Esophagus mucosa (tissue), 1 donor: ENCODE data around the gene MCRIP1. TPM values are rescaled to one million over a fixed set of nuclear protein-coding genes. Genes with fewer than 3 reads are reported as not detected.

Source experiments
- ATAC-seq: fragments of 200-7000 bp; cut with Tn5 transposase; one replicate; pipeline ENCODE4 v1.9.1; 2020
- total RNA-seq: library from RNA; stranded (reverse); gene quantifications from one replicate; pipeline ENCODE4 v1.2.4, GENCODE V29; 2023
- donor health status: DM: yes; HTN: yes; CAD: no.

Gene MCRIP1, protein sequence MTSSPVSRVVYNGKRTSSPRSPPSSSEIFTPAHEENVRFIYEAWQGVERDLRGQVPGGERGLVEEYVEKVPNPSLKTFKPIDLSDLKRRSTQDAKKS
- 18.7 TPM for total RNA-seq

DNA sequence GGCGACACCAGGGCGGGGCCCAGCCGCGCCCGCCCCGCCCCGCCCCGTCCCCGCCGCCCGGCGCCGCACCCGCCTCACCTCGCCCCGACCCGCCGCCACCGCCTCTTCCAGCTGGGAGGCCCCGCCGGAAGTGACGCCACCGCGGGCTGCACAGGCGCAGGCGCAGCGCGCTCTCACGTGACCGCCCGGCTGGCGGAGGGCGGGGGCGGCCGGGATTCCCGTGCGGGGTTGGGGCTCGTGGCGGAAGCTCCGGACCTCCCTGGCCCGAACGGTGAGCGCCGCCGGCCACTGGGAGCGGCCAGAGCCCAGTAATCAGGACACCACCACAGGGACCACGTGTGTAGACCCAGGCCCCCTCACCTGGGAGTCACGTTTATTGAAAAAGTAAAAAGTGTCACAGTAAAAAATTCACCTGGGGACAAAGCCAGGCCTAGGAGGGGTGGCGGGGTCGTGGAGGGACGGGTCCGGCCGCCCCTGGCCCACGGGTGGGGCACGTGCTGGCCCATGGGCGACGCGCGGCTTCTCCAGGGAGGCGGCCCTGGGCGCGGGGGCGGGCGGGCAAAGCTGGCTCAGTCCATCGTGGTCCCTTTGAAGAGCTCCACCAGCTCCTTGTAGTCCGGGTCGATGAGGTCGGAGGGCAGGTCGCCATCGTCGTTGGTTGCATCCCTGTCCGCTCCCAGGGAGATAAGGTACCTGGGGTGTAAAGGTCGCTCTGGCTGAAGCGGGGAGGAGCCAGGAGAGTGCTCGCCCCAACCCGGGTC lies at the start of gene MCRIP1:
MCRIP1 (minus strand) TSS at position 132 of the 761 bp plus-strand sequence. CDS start 8,785 bp downstream, outside the sequence.
- ATAC-seq = peak; percentile 85

DNA sequence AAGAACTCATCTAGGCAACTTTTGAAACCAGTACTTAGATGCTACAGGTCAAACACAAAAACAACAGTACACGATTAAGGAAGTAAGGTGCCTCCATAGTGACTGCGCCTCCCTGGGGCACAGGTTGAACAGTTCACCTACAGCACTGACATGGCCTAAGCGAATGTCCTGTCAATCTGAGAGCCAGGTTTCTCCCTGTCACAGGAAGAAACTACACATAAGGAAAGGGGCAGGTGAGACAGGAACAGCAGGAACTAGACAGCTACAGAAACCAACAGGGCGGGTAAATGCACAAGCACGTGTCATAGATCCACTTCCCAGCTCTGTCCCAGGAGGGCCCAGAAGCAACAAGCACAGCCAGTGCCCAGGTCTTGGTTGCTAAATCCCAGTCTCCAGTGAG lies 46.0 kb upstream of the MCRIP1 start:
- ATAC-seq = peak; percentile 91

DNA sequence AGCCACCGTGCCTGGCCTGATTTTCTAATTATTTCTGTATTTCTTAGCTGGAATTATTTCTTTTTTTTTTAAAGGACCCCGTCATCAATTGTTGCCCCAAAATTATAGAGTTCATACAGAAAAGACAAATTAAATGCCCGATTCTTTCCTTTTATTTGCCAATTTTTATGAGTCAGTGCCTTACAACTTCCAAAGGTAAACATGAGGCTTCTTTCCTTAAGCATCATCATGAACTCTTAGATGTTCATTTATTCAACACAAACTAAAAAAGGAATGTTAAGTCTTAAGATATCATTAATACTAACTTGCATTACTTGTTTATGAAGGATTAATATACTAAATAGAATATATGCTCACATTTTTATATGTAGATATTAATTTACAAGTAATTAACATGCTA lies 45.2 kb upstream of the MCRIP1 start:
- no peak for ATAC-seq

DNA sequence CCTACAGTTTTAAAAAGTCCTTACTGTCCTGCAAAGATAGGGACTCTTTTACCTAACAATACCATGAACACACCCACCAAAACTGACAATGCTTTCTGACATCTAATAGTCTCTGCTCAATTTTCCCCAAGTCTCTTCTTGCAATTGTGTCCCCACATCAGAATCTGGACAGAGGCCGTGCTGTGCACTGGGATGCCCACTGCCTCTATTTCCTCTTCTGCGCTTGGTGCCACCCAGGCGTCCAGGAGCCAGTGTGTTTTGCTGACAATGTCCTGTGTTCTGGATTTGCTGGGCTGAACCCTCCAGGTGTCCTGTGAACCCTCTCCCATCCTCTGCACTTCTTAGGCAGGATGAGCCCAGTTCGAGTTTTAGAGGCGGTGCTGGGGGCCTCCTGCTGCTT lies 44.5 kb upstream of the MCRIP1 start:
- no peak for ATAC-seq

DNA sequence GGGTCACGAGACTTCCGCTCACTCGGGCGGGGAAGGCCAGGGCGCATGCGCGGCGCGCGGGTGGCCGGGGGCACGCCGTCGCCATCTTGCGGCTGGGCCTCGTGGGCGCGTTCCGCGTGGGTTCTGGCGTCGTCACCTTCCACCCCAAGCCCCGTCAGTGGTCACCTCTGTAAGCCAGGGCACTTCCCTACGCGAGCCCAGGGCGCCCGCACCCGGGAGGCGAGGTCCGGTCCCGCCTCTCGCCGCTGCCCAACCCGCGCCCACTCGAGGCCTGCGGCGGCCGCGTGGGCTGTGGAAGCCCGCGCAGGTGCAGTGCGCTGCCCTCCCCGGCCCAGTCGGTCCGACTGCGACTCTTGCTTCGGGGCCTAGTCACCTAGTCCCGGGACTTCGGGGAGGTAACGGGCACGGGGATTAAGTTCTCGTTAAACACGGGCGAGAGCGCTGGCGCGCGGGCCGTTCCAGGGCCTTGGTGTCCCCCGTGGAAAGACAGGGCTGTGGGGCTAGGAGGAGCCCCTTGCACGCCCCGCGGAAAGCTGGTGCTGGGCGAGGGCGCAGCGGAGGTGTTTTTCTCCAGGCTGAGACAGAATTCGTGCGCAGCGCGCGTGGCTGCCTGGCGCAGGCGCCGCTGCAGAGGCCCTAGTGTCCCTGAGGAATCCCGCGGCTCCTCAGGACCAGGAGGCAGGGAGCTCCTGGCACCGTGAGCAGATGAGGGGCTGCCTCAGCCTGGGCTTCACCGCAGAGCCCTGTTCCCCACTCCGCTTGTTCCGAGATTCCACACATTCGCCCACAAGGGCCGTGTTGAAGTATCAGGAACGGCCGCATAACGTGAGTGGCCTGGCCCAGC lies 38.5 kb upstream of the MCRIP1 start:
- ATAC-seq = peak; percentile 2

DNA sequence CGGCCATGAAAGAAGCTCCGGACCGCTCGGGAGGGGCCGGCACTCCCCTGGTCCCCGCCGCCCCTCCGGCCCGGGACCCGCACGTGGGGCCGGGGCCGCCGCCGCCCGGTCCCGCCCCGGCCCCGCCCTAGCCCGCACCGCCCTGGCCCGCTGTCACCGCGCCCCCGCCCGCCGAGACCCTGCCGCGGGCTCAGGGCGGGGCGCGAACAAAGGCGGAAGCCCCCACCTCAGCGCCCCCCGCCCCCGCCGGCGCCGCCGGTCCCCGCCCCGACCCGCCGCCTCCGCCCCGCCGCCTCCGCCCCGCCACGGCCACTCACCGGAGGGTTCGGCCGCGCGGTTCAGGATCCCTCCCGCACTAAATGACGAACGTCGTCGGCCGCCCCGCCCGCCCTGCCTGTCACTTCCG lies 37.9 kb upstream of the MCRIP1 start, which contains the start of gene ARHGDIA:
ARHGDIA (minus strand) TSS at position 357 of the 406 bp plus-strand sequence. CDS start 1,407 bp downstream, outside the sequence.
- ATAC-seq = peak; percentile 54

DNA sequence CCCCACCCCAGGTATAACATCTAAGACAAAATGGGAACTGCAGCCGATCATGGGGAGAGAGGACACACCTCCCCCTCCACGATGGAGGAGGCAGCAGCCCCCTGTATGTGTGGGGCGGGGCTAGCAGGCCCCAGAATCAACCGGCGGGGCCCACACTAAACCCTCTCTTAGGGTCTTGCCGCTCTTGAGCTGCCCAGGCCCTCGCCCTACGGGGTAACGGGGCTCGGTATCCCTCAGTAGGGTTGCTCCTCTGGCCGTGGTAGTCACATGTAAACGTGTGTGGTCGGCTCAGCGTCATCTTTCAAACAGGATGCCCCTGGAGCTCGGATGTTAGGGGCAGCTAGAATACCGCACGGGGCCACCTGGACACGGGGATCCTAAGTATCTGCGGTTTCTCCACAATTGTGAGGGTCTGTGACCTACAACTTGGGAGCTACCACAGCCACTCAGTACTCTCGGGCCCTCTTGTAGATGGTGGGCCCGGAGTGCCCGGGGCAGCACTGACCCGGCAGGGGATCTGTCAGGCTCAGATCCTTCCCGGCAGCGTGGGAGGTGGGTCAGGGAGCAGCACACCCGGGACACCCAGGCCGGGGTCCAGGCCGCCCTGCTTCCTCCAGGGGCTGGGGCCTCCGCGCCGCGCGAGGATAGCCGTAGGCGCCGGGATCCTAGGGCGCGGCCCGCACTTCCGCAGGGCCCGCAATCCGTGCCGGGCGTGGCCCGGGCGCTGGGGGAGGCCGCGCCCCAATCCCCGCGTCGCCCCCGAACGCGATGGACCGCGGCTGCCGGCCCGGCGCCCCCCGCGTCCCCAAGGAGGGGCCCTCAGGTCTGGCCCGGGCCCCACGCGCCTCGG lies 37.3 kb upstream of the MCRIP1 start:
- ATAC-seq = peak; percentile 24

DNA sequence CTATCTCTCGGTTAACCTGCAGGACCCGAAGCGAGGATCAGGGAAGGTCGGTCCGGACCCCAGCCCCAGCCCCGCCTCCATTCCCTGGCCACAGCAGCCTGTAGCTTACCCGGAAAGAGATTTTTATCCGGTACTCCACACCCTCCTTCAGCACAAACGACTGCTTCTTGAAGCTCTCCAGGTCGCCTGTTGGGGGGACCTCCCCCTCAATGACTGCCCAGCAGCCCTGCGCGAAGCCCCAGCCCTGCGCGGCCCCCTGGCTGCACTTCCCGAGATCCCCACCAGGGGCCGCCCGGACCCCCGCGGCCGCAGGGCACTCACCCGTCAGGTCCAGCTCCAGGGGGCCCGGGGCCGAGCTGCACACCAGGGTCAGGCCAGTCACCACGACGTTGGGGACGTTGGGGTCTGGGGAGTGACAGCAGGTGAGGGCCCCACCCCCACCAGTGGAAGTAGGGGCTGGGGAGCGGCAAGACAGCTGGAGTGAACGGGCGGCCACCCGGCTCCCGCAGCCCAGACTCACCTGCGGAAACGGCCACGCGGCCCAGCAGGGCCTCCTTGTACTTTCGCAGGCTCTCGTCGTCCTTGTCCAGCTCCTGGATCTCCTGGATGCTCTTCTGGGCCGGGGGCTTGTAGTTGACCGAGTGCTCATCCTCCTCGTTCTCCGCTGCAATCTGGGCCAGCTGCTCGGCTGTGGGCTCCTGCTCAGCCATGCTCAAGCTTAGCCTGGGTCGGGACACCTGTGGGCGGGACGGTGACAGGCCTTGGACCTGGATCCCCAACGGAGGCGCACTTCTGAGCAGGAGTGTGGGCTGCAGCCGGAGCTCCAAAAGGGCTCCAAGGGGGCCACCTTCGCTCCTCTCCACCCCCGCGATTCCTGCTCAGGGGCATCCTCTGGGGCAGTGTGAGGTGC lies 36.4 kb upstream of the MCRIP1 start:
- ATAC-seq = peak; percentile 0

DNA sequence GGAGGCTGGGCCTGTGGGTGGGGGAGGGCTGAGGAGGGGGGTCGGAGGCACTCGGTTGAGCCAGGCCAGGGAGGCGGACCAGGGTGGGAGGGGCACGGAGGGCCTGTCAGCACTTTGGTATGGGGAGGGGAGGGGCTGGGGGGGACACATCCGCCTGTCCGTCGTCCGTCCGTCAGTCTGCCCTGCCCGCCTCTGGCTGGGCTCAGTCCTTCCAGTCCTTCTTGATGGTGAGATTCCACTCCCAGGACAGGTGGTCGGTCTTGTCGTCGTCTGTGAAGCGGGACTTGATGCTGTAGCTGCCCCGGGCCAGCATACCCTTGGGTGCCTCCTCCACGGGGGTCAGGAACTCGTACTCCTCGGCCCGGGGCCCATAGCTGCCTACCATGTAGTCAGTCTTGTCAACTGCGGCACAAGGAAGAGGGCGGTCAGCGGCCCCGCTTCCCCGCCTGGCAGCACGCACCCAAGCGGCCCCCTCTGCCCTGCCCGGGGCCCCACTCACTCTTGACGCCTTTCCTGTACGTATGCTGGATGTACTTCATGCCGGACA lies 35.7 kb upstream of the MCRIP1 start:
- peak; percentile 1 for ATAC-seq

DNA sequence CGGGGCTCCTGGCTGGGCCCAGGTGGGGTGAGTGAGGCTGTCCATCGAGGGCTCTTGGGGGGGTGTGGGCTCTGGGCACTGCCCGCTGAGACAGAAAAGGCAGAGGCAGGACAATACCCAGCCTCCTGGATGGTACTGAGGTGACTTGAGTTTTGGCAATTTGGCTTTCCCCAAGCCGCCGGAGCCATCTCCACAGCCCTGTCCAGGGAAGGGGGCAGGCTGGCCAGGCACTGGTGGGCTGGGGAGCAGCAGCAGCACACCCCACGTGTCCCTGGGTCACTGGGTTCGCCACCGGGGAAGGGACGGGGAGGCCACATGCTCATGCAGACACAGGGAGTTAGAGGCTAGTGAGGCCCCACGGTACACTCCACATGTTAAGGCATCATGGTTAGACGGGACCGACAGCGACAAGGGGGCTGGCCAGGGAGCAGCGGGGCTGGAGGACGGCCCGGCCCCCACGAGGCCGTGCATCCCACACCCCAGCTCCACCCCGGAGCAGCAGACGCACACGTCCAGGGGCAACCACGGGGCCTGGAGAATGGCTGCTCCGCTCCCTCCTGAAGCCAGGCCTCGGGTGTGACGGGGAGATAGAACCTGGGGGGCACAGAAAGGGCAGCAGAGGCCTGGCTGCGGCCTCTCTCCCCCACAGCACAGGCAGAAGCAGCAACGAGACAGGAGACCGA lies 35.0 kb upstream of the MCRIP1 start:
- ATAC-seq = no peak

DNA sequence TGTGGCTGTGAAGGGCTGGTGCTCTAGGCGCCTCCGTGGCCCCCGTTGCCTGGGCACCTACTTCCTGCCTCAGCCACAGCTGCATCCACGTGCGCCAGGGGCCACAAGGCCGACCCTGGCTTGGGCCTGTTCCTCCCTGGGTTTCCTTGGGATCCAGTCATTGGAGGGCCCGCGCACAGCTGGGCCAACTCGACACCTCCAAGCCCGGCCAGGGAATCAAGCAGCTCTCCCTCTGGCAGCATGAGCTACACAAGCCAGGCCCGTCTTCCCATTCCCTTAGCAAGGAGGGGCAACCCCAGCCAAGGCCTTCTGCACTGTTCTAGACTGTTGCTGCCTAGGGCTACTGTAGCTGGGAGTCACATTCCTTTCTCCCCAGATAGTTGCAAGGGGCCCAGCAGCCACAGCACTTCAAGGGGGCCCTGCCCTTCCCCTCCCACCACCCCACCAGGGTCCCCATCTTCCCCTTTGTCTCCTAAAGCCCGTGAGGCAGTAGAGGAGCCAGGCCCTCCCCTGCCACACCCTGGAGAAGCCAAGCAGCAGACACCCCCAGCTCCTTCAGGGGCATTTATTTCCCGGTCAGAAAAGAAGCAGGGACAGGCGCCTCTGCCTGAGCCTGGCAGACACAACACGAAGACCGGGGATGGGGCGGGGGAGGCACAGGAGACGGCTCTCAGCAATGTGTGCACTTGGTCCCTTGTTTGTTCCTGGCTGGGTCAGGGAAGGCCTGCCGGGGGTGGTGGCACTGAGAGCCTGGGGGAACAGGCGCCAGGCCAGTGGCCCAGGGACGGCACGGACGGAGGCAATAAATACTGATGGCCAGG lies 34.3 kb upstream of the MCRIP1 start:
- peak; percentile 0 for ATAC-seq

DNA sequence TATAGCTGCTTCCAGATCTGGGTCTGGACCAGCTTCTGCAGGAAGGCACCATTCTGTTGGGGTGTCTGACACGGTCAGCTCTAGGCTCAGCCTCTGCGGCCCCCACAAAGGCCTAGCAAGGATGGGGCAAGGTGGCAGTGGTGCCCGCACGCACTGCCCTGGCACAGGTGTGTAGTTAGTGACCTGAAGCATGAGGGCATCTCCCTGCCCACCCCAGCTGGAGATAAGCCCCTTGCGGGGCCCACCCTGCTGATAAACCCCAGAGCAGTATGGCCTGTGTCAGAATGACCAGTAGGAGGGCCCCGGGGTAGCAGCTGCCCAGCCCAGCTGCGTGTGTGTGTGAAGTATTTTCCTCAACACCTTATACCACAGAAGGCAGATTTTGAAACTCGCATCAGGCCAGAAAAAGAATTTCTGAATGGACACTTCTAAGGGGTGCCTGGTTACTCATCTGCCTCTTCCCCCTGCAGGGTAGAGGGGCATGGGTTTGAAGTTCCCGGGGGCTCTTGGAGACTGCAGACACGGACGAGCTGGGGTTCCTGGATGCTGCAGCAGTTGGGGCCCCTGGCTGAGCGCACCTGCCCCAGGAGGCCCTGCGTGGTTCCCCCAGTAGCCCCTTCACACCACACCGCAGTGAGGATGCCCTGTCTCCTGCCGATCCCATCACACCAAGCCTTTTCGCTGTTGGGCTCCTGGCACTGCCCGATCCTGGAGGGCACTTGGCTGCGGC lies 33.5 kb upstream of the MCRIP1 start:
- no peak for ATAC-seq

DNA sequence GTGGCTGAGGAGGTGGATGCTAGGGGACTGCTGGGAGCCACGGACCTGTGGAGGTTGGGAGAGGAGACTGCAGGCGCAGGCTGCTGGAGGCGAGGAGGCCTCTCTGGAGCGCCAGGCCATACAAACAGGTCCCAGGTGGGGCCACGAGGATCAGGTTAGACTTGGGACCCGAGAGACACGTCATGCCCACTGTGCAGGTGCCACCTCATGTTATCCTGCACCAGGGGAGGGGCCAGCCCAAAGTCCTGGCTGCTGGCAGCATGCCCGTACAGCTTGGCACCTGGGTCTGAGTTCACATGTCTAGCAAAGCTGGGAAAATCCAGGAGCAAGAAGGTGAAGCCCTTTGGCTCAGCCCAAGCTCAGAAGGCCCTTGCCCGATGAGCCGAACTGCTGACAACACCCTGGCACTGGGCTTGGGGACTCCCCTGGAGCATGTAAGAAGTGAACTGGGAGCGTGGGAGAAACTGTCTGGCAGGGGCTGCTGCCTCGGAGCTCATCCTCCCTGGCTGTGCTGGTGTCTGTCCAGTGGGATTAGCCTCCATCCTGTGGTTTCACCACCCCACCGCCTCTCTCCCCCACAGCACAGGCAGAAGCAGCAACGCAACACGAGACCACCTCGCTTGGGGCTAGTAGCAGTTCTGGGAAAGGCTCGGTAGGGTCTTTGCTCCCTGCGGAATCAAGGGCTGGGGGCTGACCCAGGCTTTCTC lies 32.8 kb upstream of the MCRIP1 start:
- ATAC-seq = no peak

DNA sequence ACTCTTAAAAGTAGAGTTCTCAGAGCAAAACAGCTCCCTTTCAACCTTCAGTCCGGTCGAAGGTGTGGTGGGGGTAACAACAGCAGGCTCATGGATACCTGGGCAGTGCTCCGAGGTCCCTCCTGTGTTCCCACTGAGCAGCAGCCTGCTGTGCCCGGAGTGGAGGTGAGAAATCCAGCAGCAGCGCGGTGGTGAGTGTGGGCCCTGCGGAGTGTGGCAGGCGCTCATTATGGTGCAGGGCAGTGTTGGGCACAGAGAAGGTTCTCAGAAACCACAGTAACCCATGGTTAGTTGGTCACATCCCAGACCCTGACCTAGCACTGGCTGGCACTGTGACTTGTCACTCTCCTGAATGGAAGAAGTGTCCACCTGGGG lies 32.3 kb upstream of the MCRIP1 start:
- no peak for ATAC-seq

DNA sequence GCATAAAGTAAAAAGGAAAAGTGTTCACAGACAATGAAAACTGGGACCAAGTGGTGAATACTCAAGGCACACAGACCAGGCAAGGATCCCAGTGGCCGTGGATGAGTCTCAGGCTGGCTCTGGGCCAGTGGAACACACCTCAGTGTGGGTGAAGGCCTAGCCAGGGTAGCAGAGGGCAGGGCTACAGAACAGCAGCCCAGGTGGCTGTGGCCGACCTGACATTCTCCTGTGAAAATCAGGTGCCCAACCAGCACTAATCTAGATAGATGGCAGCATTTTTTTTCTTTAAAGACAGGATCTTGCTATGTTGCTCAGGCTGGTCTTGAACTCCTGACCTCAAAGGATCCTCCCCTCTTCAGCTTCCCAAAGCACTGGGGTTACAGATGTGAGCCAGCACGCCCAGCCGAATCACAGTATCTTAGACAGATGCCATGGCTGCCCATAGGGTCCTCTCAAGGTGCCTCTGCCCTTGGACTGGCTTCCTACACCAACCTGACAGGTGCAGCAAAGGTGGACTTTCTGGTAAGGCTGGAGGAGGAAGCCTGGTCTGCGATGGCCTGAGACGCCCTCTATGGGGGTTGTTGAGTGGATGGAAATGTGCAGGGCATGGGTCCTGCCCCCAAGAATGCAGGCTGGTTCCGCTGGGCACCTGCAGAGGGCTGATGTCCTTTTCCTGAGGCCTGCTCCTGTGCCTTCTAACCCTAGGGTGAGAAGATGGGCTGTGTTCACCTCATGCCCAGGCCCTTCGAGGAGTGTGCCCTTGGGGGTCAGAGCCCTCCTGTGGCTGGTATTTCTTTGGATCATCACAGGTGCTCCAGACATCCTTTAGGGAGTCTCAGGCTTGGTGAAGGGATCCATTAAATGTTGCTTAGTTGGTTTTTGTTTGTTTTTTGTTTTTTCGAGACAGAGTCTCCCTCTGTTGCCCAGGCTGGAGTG lies 31.0 kb upstream of the MCRIP1 start:
- ATAC-seq = no peak

DNA sequence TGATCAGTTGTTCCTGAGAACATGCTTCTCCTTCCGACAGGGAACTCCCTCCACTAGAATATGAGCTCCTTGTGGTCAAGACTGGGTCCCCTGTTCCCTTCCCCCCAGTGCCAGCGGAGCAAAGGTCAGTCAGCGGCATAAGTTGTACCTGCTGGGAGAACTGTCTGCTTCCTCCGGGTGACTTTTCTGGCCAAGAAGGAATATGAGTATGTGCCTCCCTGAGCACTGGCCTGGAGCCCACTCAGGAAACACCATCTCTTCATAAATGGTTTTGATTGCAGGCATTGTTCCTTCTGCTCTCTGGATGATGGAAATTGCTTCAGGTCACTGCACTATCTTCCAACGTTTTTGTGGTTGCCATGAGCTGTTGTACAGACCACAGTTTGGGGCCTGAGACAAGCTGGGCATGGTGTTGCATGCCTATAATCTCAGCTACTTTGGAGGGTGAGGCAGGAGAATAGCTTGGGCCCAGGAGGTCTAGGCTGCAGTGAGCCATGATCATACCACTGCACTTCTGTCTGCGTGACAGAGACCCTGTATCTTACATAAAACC lies 30.1 kb upstream of the MCRIP1 start:
- no peak for ATAC-seq
